K562 (cell line): ENCODE results near the gene UBE2L5. TPM values are rescaled to one million over a fixed set of nuclear protein-coding genes. Genes with fewer than 3 reads are reported as not detected.

Experiments
- ATAC-seq: fragments of 200-7000 bp; cut with Tn5 transposase; 3 replicates; pipeline ENCODE4 v1.9.1; 2020; ENCODE audit warnings: moderate library complexity
- BruUV-seq: library from RNA; stranded (reverse); fragments of 400-500 nt; replicated peaks from 2 replicates; lab custom pipeline; 2021; lab: Mats Ljungman, UMichigan
- CTCF ChIA-PET: fragments of 300-600 bp; formaldehyde crosslinking; extraction: SDS; loops from one replicate; lab custom pipeline; 2021; ENCODE audit warnings: low intra/inter-chr PET ratio; lab: Yijun Ruan, JAX
- POLR2A ChIA-PET: fragments of 300-600, 350-650 bp; sonication (Branson Sonifier 250); formaldehyde crosslinking; extraction: SDS; loops from one replicate; lab custom pipeline; 2021; ENCODE audit warnings: antibody characterized with exemption, inconsistent platforms; lab: Yijun Ruan, JAX
- DNase-seq, 4 experiments: peaks; one replicate each; pipeline versions ENCODE4 v3.0.0 to v3.0.0-alpha.2; 2011 to 2018; ENCODE audit warnings: low spot score in 3 of 4, mixed read lengths in 3 of 4; ENCODE audit errors: extremely low read depth in 1 of 4
- FAIRE-seq: peaks from 2 replicates; lab custom pipeline; 2011; peaks lifted over from hg19 to GRCh38; lab: Jason Lieb, UNC
- H2AFZ ChIP-seq: 2 replicates; pipeline ENCODE4 v1.6.0; 2011; ENCODE audit warnings: low read depth, low read length, control low read depth, inconsistent platforms
- H3K27ac ChIP-seq: fragments of 200-600 bp; 3 replicates; pipeline ENCODE4 v1.8.0; 2011; ENCODE audit warnings: low read depth, mild to moderate bottlenecking, control low read depth, inconsistent platforms, low read length, moderate library complexity, mixed read lengths; ENCODE audit errors: extremely low read depth
- H3K27me3 ChIP-seq, 2 experiments: fragments of 300-600 bp in 1 of 2; 2 replicates in 1 of 2; 3 replicates in 1 of 2; pipeline versions ENCODE4 v1.6.0 to v1.8.0; 2011; ENCODE audit warnings: inconsistent platforms in 2 of 2, low read length in 2 of 2, mild to moderate bottlenecking in 1 of 2, mixed read lengths in 1 of 2, moderate library complexity in 1 of 2; ENCODE audit not compliant: control insufficient read depth in 2 of 2, insufficient read depth in 2 of 2
- H3K36me3 ChIP-seq: fragments of 300-600 bp; 3 replicates; pipeline ENCODE4 v1.8.0; 2011; ENCODE audit warnings: mild to moderate bottlenecking, low read length, inconsistent platforms; ENCODE audit not compliant: control insufficient read depth, insufficient read depth
- H3K4me1 ChIP-seq, 2 experiments: fragments of 200-600 bp in 1 of 2; replicated peaks in 1 of 2; 2 replicates in 1 of 2; 3 replicates in 1 of 2; pipeline versions ENCODE4 v1.5.1 to v1.8.0; 2011; ENCODE audit warnings: inconsistent platforms in 2 of 2, low read length in 2 of 2, mild to moderate bottlenecking in 1 of 2, mixed read lengths in 1 of 2, moderate library complexity in 1 of 2; ENCODE audit not compliant: control insufficient read depth in 2 of 2, insufficient read depth in 2 of 2
- H3K4me2 ChIP-seq: 2 replicates; pipeline ENCODE4 v1.6.1; 2011; ENCODE audit warnings: low read length, control low read depth, inconsistent platforms, mixed read lengths; ENCODE audit not compliant: insufficient read depth
- H3K4me3 ChIP-seq: fragments of 200-600 bp; sonication (generic), shearing (Covaris generic); 2 replicates; pipeline ENCODE4 v1.5.1; 2016; ENCODE audit warnings: control low read depth, inconsistent platforms
- H3K79me2 ChIP-seq: fragments of 200-600 bp; 3 replicates; pipeline ENCODE4 v1.8.0; 2011; ENCODE audit warnings: low read length, inconsistent platforms; ENCODE audit not compliant: control insufficient read depth, insufficient read depth
- H3K9ac ChIP-seq, 2 experiments: 2 replicates each; pipeline versions ENCODE4 v1.6.0 to v1.6.1; 2011; ENCODE audit warnings: low read depth in 2 of 2, low read length in 2 of 2, control low read depth in 1 of 2, inconsistent platforms in 1 of 2, mild to moderate bottlenecking in 1 of 2, mixed read lengths in 1 of 2; ENCODE audit not compliant: insufficient read depth in 1 of 2
- H3K9me1 ChIP-seq: one replicate; pipeline ENCODE4 v1.6.0; 2011; ENCODE audit warnings: inconsistent platforms, mild to moderate bottlenecking, low read length, moderate library complexity; ENCODE audit not compliant: control insufficient read depth, insufficient read depth
- H3K9me3 ChIP-seq: replicated peaks from 2 replicates; pipeline ENCODE4 v1.5.1; 2011; ENCODE audit warnings: low read depth, low read length, inconsistent platforms; ENCODE audit not compliant: control insufficient read depth, insufficient read depth
- H4K20me1 ChIP-seq: replicated peaks from 2 replicates; pipeline ENCODE4 v1.6.1; 2011; ENCODE audit warnings: low read length, inconsistent platforms, mixed read lengths; ENCODE audit not compliant: control insufficient read depth, insufficient read depth
- ATF4 ChIP-seq: fragments of 450-650 bp; formaldehyde crosslinking; IDR thresholded peaks from 2 replicates; pipeline ENCODE4 v1.4.0; 2022; ENCODE audit warnings: mild to moderate bottlenecking, moderate library complexity
- PTTG1 ChIP-seq: fragments of 450-650 bp; IDR thresholded peaks from 2 replicates; pipeline ENCODE4 v1.6.1; 2016; ENCODE audit warnings: low read depth, mild to moderate bottlenecking, missing genetic modification characterization, missing compliant biosample characterization
- SETDB1 ChIP-seq: IDR thresholded peaks from one replicate; pipeline ENCODE4 v1.6.1; 2012; ENCODE audit warnings: low read length, control low read depth, inconsistent platforms
- TCFL5 ChIP-seq: fragments of 250-450 bp; sonication (Bioruptor Pico); conservative IDR thresholded peaks from 2 replicates; pipeline ENCODE4 v1.6.1; 2021; ENCODE audit warnings: mild to moderate bottlenecking, moderate library complexity, matching md5 sums
- THRB ChIP-seq: fragments of 450-650 bp; formaldehyde crosslinking; conservative IDR thresholded peaks from 2 replicates; pipeline ENCODE4 v1.4.0; 2022; ENCODE audit warnings: mild to moderate bottlenecking, missing genetic modification characterization
- ZNF184 ChIP-seq: sonication (generic); formaldehyde crosslinking; IDR thresholded peaks from 2 replicates; pipeline ENCODE4 v1.5.0; 2020; ENCODE audit warnings: missing genetic modification reagents
- ZNF551 ChIP-seq: fragments of 250-450 bp; sonication (Bioruptor Pico); IDR thresholded peaks from 2 replicates; pipeline ENCODE4 v1.5.0; 2021; ENCODE audit warnings: mild to moderate bottlenecking, moderate library complexity
- WGBS: fragments of 100-300 bp; shearing (Covaris generic); methylation state at CpG from one replicate; pipeline ENCODE4 v1.1.6; 2016; ENCODE audit warnings: low coverage, mixed read lengths; ENCODE audit not compliant: insufficient coverage; ENCODE audit errors: missing lambda C conversion rate; 5-methylcytosine and 5-hydroxymethylcytosine counted together
- in situ Hi-C: fragments of 300-500 bp; cut with MboI; formaldehyde crosslinking; loops from 4 replicates; pipeline ENCODE4 v1.15.0; 2018; ENCODE audit warnings: inconsistent platforms, mixed read lengths
- intact Hi-C: fragments of 100-400 bp; cut with micrococcal nuclease; formaldehyde crosslinking; loops from 2 replicates; pipeline ENCODE4 v1.14.2; 2022
- polyA plus RNA-seq, 8 experiments: library from polyadenylated mRNA; depleted of rRNA in 4 of 8; stranded (reverse) in 5 of 8; unstranded in 3 of 8; fragments of >200 nt; fragmentation: Nextera tagmentation in 2 of 8; fragmentation: Illumina TruSeq in 1 of 8; extraction: Ambion mirVana in 2 of 8; extraction: Trizol in 1 of 8; gene quantifications; 2 replicates each; pipeline versions ENCODE4 v1.2.1 to v1.2.3, GENCODE V29; 2011 to 2014; ENCODE audit warnings: inconsistent platforms in 1 of 8, missing spikeins in 1 of 8
- total RNA-seq, 7 experiments: library from RNA; depleted of rRNA in 6 of 7; stranded (reverse); fragments of >200 nt in 6 of 7; fragmentation: Illumina TruSeq in 2 of 7; extraction: Trizol in 2 of 7; gene quantifications; 2 replicates each; pipeline versions ENCODE4 v1.2.1 to v1.2.3, GENCODE V29; 2011 to 2021; ENCODE audit warnings: low replicate concordance in 1 of 7

UBE2L5 gene
- total and polyA plus RNA-seq, 9 of the 15 experiments (the other 6 are each of a cell fraction or from before 2014, with no cell fraction given) = 0.22 to 1.5 (median 0.86) TPM; not detected in 6

GRCh38 chr13:30378191-30378590 is 44.1 kb upstream of the UBE2L5 start:
- WGBS = 15% methylated on average over 2 of the region's 2 CpGs
- no peaks in the 10 kb centered on the region for H3K79me2 ChIP-seq
- intact Hi-C loops = no loop called here
- DNase-seq (no peak), FAIRE-seq (no peak), ATAC-seq (no peak)
- H3K9me1 ChIP-seq = no peaks in the 10 kb centered on the region
- H3K27ac ChIP-seq = no peak overlapping the region
- H3K9me3 ChIP-seq = no peaks in the 10 kb centered on the region
- POLR2A ChIA-PET = interaction anchor here (0.7 kb wide), 1 partner anchor 795 kb away, joined by 3 read pairs; no protein-coding TSS in a partner anchor
- peaks cover 0 to 2% of the 10 kb centered on the region in 2 experiments; a peak in 2 of 5 replicates for H3K4me1 ChIP-seq
- no peaks in the 10 kb centered on the region for H4K20me1 ChIP-seq
- H3K4me3 ChIP-seq = no peak overlapping the region
- no peak overlapping the region for H2AFZ ChIP-seq
- no peaks in the 10 kb centered on the region for H3K36me3 ChIP-seq
- no peaks in the 10 kb centered on the region; a peak in 2 of 5 replicates for H3K27me3 ChIP-seq
- H3K9ac ChIP-seq = no peak overlapping the region
- CTCF ChIA-PET = no interaction called here
- in situ Hi-C loops = no loop called here
- TF ChIP-seq ZNF184 (CRISPR knock-in tag) = no peak
- TF ChIP-seq THRB = no peak
- TF ChIP-seq PTTG1 (tag) = no peak
- TF ChIP-seq SETDB1 = no peak
- no peak for TF ChIP-seq TCFL5 (CRISPR knock-in tag)
- no peak for TF ChIP-seq ZNF551 (CRISPR knock-in tag)
- TF ChIP-seq ATF4 (CRISPR knock-in tag) = no peak
- BruUV-seq = no TSS peak
- no peak overlapping the region for H3K4me2 ChIP-seq
